Nephron progenitor cell (in vitro differentiated cells): Measurements from ENCODE around the gene MMP11.

ENCODE experiments used
- DNase-seq: peaks from one replicate; pipeline ENCODE4 v3.0.0; 2021
- H3K27ac Mint-ChIP-seq: 2 replicates; pipeline ENCODE4 v1.8.0; 2021; ENCODE audit warnings: mild to moderate bottlenecking, moderate library complexity, mixed read lengths
- H3K27me3 Mint-ChIP-seq: 2 replicates; pipeline ENCODE4 v1.8.0; 2021; ENCODE audit warnings: mild to moderate bottlenecking, low read depth, mixed read lengths; ENCODE audit not compliant: poor library complexity
- H3K36me3 Mint-ChIP-seq: 2 replicates; pipeline ENCODE4 v1.8.0; 2021; ENCODE audit warnings: low read depth, mixed read lengths
- H3K4me1 Mint-ChIP-seq: 2 replicates; pipeline ENCODE4 v1.8.0; 2021; ENCODE audit warnings: mixed read lengths
- H3K4me3 Mint-ChIP-seq: 2 replicates; pipeline ENCODE4 v1.8.0; 2021; ENCODE audit warnings: mild to moderate bottlenecking, moderate library complexity, mixed read lengths
- H3K9me3 Mint-ChIP-seq: 2 replicates; pipeline ENCODE4 v1.8.0; 2021; ENCODE audit warnings: mild to moderate bottlenecking, moderate library complexity, mixed read lengths
- CTCF ChIP-seq: fragments of 200-600 bp; sonication (generic); IDR thresholded peaks from 2 replicates; pipeline ENCODE4 v1.5.0; 2021; ENCODE audit warnings: antibody characterized with exemption

The MMP11 gene

GRCh38 chr22:23828800-23829680 lies 56.4 kb downstream of the MMP11 start:
- H3K27ac Mint-ChIP-seq: no peak overlapping the region
- H3K36me3 Mint-ChIP-seq: peaks cover 57% of the 10 kb centered on the region
- H3K4me3 Mint-ChIP-seq: no peak overlapping the region
- H3K4me1 Mint-ChIP-seq: peaks cover 29% of the 10 kb centered on the region
- peaks cover 5% of the 10 kb centered on the region for H3K27me3 Mint-ChIP-seq
- no peaks in the 10 kb centered on the region for H3K9me3 Mint-ChIP-seq
- no peak for TF ChIP-seq CTCF
- DNase-seq: no peak

GRCh38 chr22:23829845-23830372 lies 57.3 kb downstream of the MMP11 start:
- Mint-ChIP-seq H3K36me3 (peaks cover 50% of the 10 kb centered on the region), H3K27me3 (peaks cover 5% of the 10 kb centered on the region), H3K9me3 (no peaks in the 10 kb centered on the region), H3K27ac (peak overlapping the region; percentile 84), H3K4me3 (no peak overlapping the region), H3K4me1 (peaks cover 26% of the 10 kb centered on the region)
- no peak for DNase-seq
- no peak for TF ChIP-seq CTCF

GRCh38 chr22:23831261-23831660 lies 58.6 kb downstream of the MMP11 start:
- TF ChIP-seq CTCF: no peak
- H3K4me3 Mint-ChIP-seq: no peak overlapping the region
- H3K27me3 Mint-ChIP-seq: peaks cover 5% of the 10 kb centered on the region
- H3K27ac Mint-ChIP-seq: peak overlapping the region; percentile 86
- H3K36me3 Mint-ChIP-seq: peaks cover 46% of the 10 kb centered on the region
- peaks cover 22% of the 10 kb centered on the region for H3K4me1 Mint-ChIP-seq
- H3K9me3 Mint-ChIP-seq: no peaks in the 10 kb centered on the region
- no peak for DNase-seq

- Mint-ChIP-seq H3K36me3 (peaks cover 42% of the 10 kb centered on the region), H3K27ac (no peak overlapping the region), H3K9me3 (no peaks in the 10 kb centered on the region), H3K4me1 (peaks cover 20% of the 10 kb centered on the region), H3K27me3 (peaks cover 5% of the 10 kb centered on the region), H3K4me3 (no peak overlapping the region)
- DNase-seq: no peak
- no peak for TF ChIP-seq CTCF
Observed at GRCh38 chr22:23831781-23832180, 59.1 kb downstream of the MMP11 start.

GRCh38 chr22:23832226-23833016 lies 59.8 kb downstream of the MMP11 start:
- no peaks in the 10 kb centered on the region for H3K9me3 Mint-ChIP-seq
- H3K4me1 Mint-ChIP-seq: peaks cover 18% of the 10 kb centered on the region
- H3K4me3 Mint-ChIP-seq: no peak overlapping the region
- DNase-seq: no peak
- peaks cover 39% of the 10 kb centered on the region for H3K36me3 Mint-ChIP-seq
- H3K27me3 Mint-ChIP-seq: peaks cover 5% of the 10 kb centered on the region
- H3K27ac Mint-ChIP-seq: peak overlapping the region; percentile 27
- TF ChIP-seq CTCF: no peak
